Measurements from ENCODE around the gene ZCCHC13.
A peak's percentile ranks its signal among the peaks of the same experiment; 100 is the strongest.

The ZCCHC13 gene

GRCh38 chrX:74343343-74344279, 39.6 kb downstream of the ZCCHC13 start:
- peak; percentile 87 for DNase-seq (ENCODE audit: low read depth)
- peak; percentile 60 for TF ChIP-seq CTCF (IDR thresholded peaks at IDR 0.05; ENCODE audit: control insufficient read depth, insufficient read depth, low read depth, low read length, missing control alignments)
- H3K4me3 ChIP-seq (ENCODE audit: control insufficient read depth, low read depth, low read length), result no peak overlapping the region

- TF ChIP-seq CTCF (IDR thresholded peaks at IDR 0.05; ENCODE audit: control insufficient read depth, insufficient read depth, low read depth, low read length, missing control alignments), result no peak
- no peak overlapping the region for H3K4me3 ChIP-seq (ENCODE audit: control insufficient read depth, low read depth, low read length)
- DNase-seq (ENCODE audit: low read depth), result no peak
These were observed 40.3 kb downstream of the ZCCHC13 start for GRCh38 chrX:74344280-74344622.

- no peak for TF ChIP-seq CTCF (IDR thresholded peaks at IDR 0.05; ENCODE audit: control insufficient read depth, insufficient read depth, low read depth, low read length, missing control alignments)
- H3K4me3 ChIP-seq (ENCODE audit: control insufficient read depth, low read depth, low read length), result no peak overlapping the region
- no peak for DNase-seq (ENCODE audit: low read depth)
These were observed 42.1 kb downstream of the ZCCHC13 start for GRCh38 chrX:74346088-74346487.

- peak; percentile 18 for DNase-seq (ENCODE audit: low read depth)
- TF ChIP-seq CTCF (IDR thresholded peaks at IDR 0.05; ENCODE audit: control insufficient read depth, insufficient read depth, low read depth, low read length, missing control alignments), result no peak
- no peak overlapping the region for H3K4me3 ChIP-seq (ENCODE audit: control insufficient read depth, low read depth, low read length)
These were observed 45.4 kb downstream of the ZCCHC13 start for GRCh38 chrX:74349387-74349786.

GRCh38 chrX:74351760-74352159, 47.8 kb downstream of the ZCCHC13 start:
- no peak for DNase-seq (ENCODE audit: low read depth)
- H3K4me3 ChIP-seq (ENCODE audit: control insufficient read depth, low read depth, low read length), result no peak overlapping the region
- TF ChIP-seq CTCF (IDR thresholded peaks at IDR 0.05; ENCODE audit: control insufficient read depth, insufficient read depth, low read depth, low read length, missing control alignments), result no peak

GRCh38 chrX:74353984-74354383, 50.0 kb downstream of the ZCCHC13 start:
- no peak for DNase-seq (ENCODE audit: low read depth)
- H3K4me3 ChIP-seq (ENCODE audit: control insufficient read depth, low read depth, low read length), result no peak overlapping the region
- TF ChIP-seq CTCF (IDR thresholded peaks at IDR 0.05; ENCODE audit: control insufficient read depth, insufficient read depth, low read depth, low read length, missing control alignments), result no peak
